SK-N-SH (cell line): Measurements from ENCODE around the gene CAPN7. TPM values are rescaled to one million over a fixed set of nuclear protein-coding genes. Genes with fewer than 3 reads are reported as not detected.

Experiments used
- CTCF ChIA-PET: fragments of 300-600, 350-600 bp; formaldehyde crosslinking; extraction: SDS; loops from one replicate; lab custom pipeline; 2021; lab: Yijun Ruan, JAX
- POLR2A ChIA-PET: fragments of 350-600 bp; sonication (Branson Sonifier 250); formaldehyde crosslinking; extraction: SDS; loops from one replicate; lab custom pipeline; 2020; ENCODE audit warnings: antibody characterized with exemption, inconsistent platforms; lab: Yijun Ruan, JAX
- DNase-seq: peaks from one replicate; pipeline ENCODE4 v3.0.0; 2012
- H2AFZ ChIP-seq: fragments of 200-600 bp; sonication (generic); 2 replicates; pipeline ENCODE4 v1.8.1; 2016; ENCODE audit warnings: antibody characterized with exemption, mild to moderate bottlenecking, low read depth
- H3F3A ChIP-seq: fragments of 200-600 bp; sonication (generic); replicated peaks from 2 replicates; pipeline ENCODE3; 2016; ENCODE audit warnings: antibody characterized with exemption, mild to moderate bottlenecking; ENCODE audit not compliant: insufficient read depth
- H3K27ac ChIP-seq, 2 experiments: fragments of 200-500 bp in 1 of 2; fragments of 200-600 bp in 1 of 2; sonication (Bioruptor generic) in 1 of 2; sonication (generic), shearing (Covaris generic) in 1 of 2; 2 replicates each; pipeline versions ENCODE4 v1.5.1 to v1.6.1; 2014 to 2016; ENCODE audit warnings: low read depth in 2 of 2, inconsistent platforms in 1 of 2, low read length in 1 of 2, mild to moderate bottlenecking in 1 of 2, mixed read lengths in 1 of 2
- H3K27me3 ChIP-seq: fragments of 200-600 bp; sonication (generic), shearing (Covaris generic); 2 replicates; pipeline ENCODE4 v1.6.1; 2016; ENCODE audit warnings: mixed run types; ENCODE audit not compliant: insufficient read depth
- H3K36me3 ChIP-seq, 2 experiments: fragments of 200-500 bp in 1 of 2; fragments of 200-600 bp in 1 of 2; sonication (Bioruptor generic) in 1 of 2; sonication (generic) in 1 of 2; replicated peaks in 1 of 2; 2 replicates each; pipeline versions ENCODE3 to v1.5.1; 2014 to 2016; ENCODE audit warnings: low read length in 1 of 2, mild to moderate bottlenecking in 1 of 2; ENCODE audit not compliant: insufficient read depth in 2 of 2, control insufficient read depth in 1 of 2
- H3K4me1 ChIP-seq, 2 experiments: fragments of 200-500 bp in 1 of 2; fragments of 200-600 bp in 1 of 2; sonication (Bioruptor generic) in 1 of 2; sonication (generic), shearing (Covaris generic) in 1 of 2; 2 replicates each; pipeline versions ENCODE4 v1.5.1 to v1.6.1; 2014 to 2016; ENCODE audit warnings: low read depth in 1 of 2, low read length in 1 of 2, mixed run types in 1 of 2; ENCODE audit not compliant: insufficient read depth in 2 of 2, control insufficient read depth in 1 of 2
- H3K4me2 ChIP-seq: fragments of 200-600 bp; sonication (generic), shearing (Covaris generic); 2 replicates; pipeline ENCODE4 v1.6.1; 2017; ENCODE audit warnings: mixed run types
- H3K4me3 ChIP-seq, 2 experiments: fragments of 200-500 bp in 1 of 2; fragments of 200-600 bp in 1 of 2; sonication (Bioruptor generic) in 1 of 2; sonication (generic), shearing (Covaris generic) in 1 of 2; 2 replicates each; pipeline versions ENCODE4 v1.5.1 to v1.8.1; 2014 to 2016; ENCODE audit warnings: low read depth in 2 of 2, inconsistent platforms in 1 of 2, low read length in 1 of 2, mild to moderate bottlenecking in 1 of 2, mixed read lengths in 1 of 2, moderate library complexity in 1 of 2
- H3K79me2 ChIP-seq: fragments of 200-600 bp; sonication (generic); 2 replicates; pipeline ENCODE4 v1.8.1; 2017; ENCODE audit warnings: mild to moderate bottlenecking; ENCODE audit not compliant: insufficient read depth
- H3K9ac ChIP-seq: fragments of 200-600 bp; sonication (generic); 2 replicates; pipeline ENCODE4 v1.6.1; 2017; ENCODE audit warnings: mixed run types
- H3K9me2 ChIP-seq: fragments of 200-600 bp; sonication (generic); 2 replicates; pipeline ENCODE4 v1.6.1; 2017; ENCODE audit warnings: mixed run types
- H3K9me3 ChIP-seq: fragments of 200-600 bp; sonication (generic); 2 replicates; pipeline ENCODE4 v1.6.1; 2017; ENCODE audit warnings: mixed run types, mild to moderate bottlenecking, moderate library complexity
- H4K20me1 ChIP-seq: fragments of 200-600 bp; sonication (generic); 2 replicates; pipeline ENCODE4 v1.6.1; 2017; ENCODE audit warnings: mild to moderate bottlenecking, mixed run types; ENCODE audit not compliant: insufficient read depth
- CHD2 ChIP-seq: fragments of 150-350 bp; IDR thresholded peaks from 2 replicates; pipeline ENCODE4 v1.6.1; 2018; ENCODE audit warnings: low read length; ENCODE audit not compliant: partially characterized antibody
- CTCF ChIP-seq: fragments of 200-600 bp; sonication (generic); IDR thresholded peaks from 2 replicates; pipeline ENCODE4 v1.6.1; 2017; ENCODE audit warnings: antibody characterized with exemption, mild to moderate bottlenecking, moderate library complexity
- FOXJ3 ChIP-seq: sonication (generic); formaldehyde crosslinking; IDR thresholded peaks from 2 replicates; pipeline ENCODE4 v1.5.1; 2020; ENCODE audit warnings: mild to moderate bottlenecking, missing genetic modification reagents
- FOXM1 ChIP-seq: IDR thresholded peaks from 2 replicates; pipeline ENCODE4 v1.4.0; 2012; ENCODE audit warnings: low read depth, mild to moderate bottlenecking
- GABPA ChIP-seq: IDR thresholded peaks from 2 replicates; pipeline ENCODE4 v1.4.0; 2012; ENCODE audit warnings: low read depth, mild to moderate bottlenecking
- JUND ChIP-seq: IDR thresholded peaks from 2 replicates; pipeline ENCODE4 v1.4.0; 2012
- MAX ChIP-seq: IDR thresholded peaks from 2 replicates; pipeline ENCODE4 v1.4.0; 2012; ENCODE audit warnings: low read depth
- MEF2A ChIP-seq: IDR thresholded peaks from 2 replicates; pipeline ENCODE4 v1.4.0; 2012; ENCODE audit warnings: low read depth, borderline replicate concordance
- MXI1 ChIP-seq: IDR thresholded peaks from 2 replicates; pipeline ENCODE4 v1.6.1; 2012; ENCODE audit warnings: mild to moderate bottlenecking, low read depth, low read length, improper control_type of control experiment
- NFIC ChIP-seq: IDR thresholded peaks from 2 replicates; pipeline ENCODE4 v1.4.0; 2012; ENCODE audit warnings: borderline replicate concordance
- PBX3 ChIP-seq: IDR thresholded peaks from 2 replicates; pipeline ENCODE4; 2012
- POLR2AphosphoS5 ChIP-seq: IDR thresholded peaks from 2 replicates; pipeline ENCODE4 v1.6.1; 2012; ENCODE audit warnings: low read depth, low read length
- RCOR1 ChIP-seq: fragments of 150-350 bp; IDR thresholded peaks from 2 replicates; pipeline ENCODE4 v1.6.1; 2017; ENCODE audit warnings: antibody characterized with exemption, low read length
- REST ChIP-seq: IDR thresholded peaks from 2 replicates; pipeline ENCODE4 v1.6.1; 2012; ENCODE audit warnings: mild to moderate bottlenecking, low read depth, low read length, moderate library complexity
- RXRA ChIP-seq: IDR thresholded peaks from 2 replicates; pipeline ENCODE4 v1.4.0; 2012; ENCODE audit warnings: low read depth, mild to moderate bottlenecking, borderline replicate concordance
- SMC3 ChIP-seq: IDR thresholded peaks from 2 replicates; pipeline ENCODE4 v1.6.1; 2012; ENCODE audit warnings: low read depth, low read length, improper control_type of control experiment
- TAF1 ChIP-seq: IDR thresholded peaks from 2 replicates; pipeline ENCODE4 v1.6.1; 2012; ENCODE audit warnings: low read depth, mild to moderate bottlenecking, low read length, moderate library complexity, borderline replicate concordance
- TCF12 ChIP-seq: IDR thresholded peaks from 2 replicates; pipeline ENCODE4 v1.4.0; 2012
- USF2 ChIP-seq: fragments of 150-350 bp; IDR thresholded peaks from 2 replicates; pipeline ENCODE4 v1.6.1; 2017; ENCODE audit warnings: antibody characterized with exemption, low read length, low read depth, borderline replicate concordance
- YY1 ChIP-seq: IDR thresholded peaks from 2 replicates; pipeline ENCODE4 v1.4.0; 2012; ENCODE audit warnings: low read depth, mild to moderate bottlenecking
- WGBS: methylation state at CpG from one replicate; pipeline ENCODE4 v1.1.6; 2017; ENCODE audit warnings: low lambda C conversion rate; 5-methylcytosine and 5-hydroxymethylcytosine counted together
- polyA plus RNA-seq, 3 experiments: library from polyadenylated mRNA; depleted of rRNA; stranded (reverse); fragments of >200 nt; gene quantifications; 2 replicates each; pipeline ENCODE4 v1.2.3, GENCODE V29; 2012

CAPN7 gene
- polyA plus RNA-seq, 1 of the 3 experiments (the other 2 are of a cell fraction): 7.3 TPM

GRCh38 chr3:15299036-15299435 lies 93.0 kb downstream of the CAPN7 start:
- no peaks in the 10 kb centered on the region for H3K9me2 ChIP-seq
- peaks cover 0 to 6% of the 10 kb centered on the region in 2 experiments; a peak in 1 of 4 replicates for H3K4me1 ChIP-seq
- no peak for DNase-seq
- H3K27me3 ChIP-seq: no peaks in the 10 kb centered on the region
- no peaks in the 10 kb centered on the region for H3K9me3 ChIP-seq
- peaks cover 5 to 14% of the 10 kb centered on the region in 2 experiments for H3K36me3 ChIP-seq
- H3K4me3 ChIP-seq: no peak overlapping the region
- 82% methylated on average over 3 of the region's 3 CpGs for WGBS
- TF ChIP-seq TCF12 (0 out of 2 replicates have a peak, but pooled peaks have one; percentile 13), NFIC (0 out of 2 replicates have a peak, but pooled peaks have one; percentile 35), YY1 (no peak)
- H3K79me2 ChIP-seq: no peaks in the 10 kb centered on the region
- no peaks in the 10 kb centered on the region for H3F3A ChIP-seq
- H3K9ac ChIP-seq: no peak overlapping the region
- H2AFZ ChIP-seq: no peak overlapping the region
- POLR2A ChIA-PET: no interaction called here
- CTCF ChIA-PET: interaction anchor here (1.0 to 1.4 kb wide), 2 partner anchors 32 to 96 kb away, joined by 3 to 6 read pairs; no protein-coding TSS in a partner anchor
- H3K4me2 ChIP-seq: no peak overlapping the region
- no peaks in the 10 kb centered on the region for H4K20me1 ChIP-seq
- no peak overlapping the region for H3K27ac ChIP-seq

GRCh38 chr3:15300323-15301078 lies 94.5 kb downstream of the CAPN7 start:
- H3K9ac ChIP-seq: no peak overlapping the region
- no peaks in the 10 kb centered on the region for H3K9me3 ChIP-seq
- peak overlapping the region in 1 of 2 experiments; percentile 60; a peak in 1 of 4 replicates for H3K27ac ChIP-seq
- WGBS: 70% methylated on average over 8 of the region's 8 CpGs
- H3K4me2 ChIP-seq: no peak overlapping the region
- no peaks in the 10 kb centered on the region for H4K20me1 ChIP-seq
- H2AFZ ChIP-seq: no peak overlapping the region; the same call in 1 of the 2 replicates
- no peaks in the 10 kb centered on the region for H3K9me2 ChIP-seq
- H3K79me2 ChIP-seq: no peaks in the 10 kb centered on the region
- peaks cover under 1 to 6% of the 10 kb centered on the region in 2 experiments; a peak in 2 of 4 replicates for H3K4me1 ChIP-seq
- no peak for DNase-seq
- no peaks in the 10 kb centered on the region for H3K27me3 ChIP-seq
- H3F3A ChIP-seq: no peaks in the 10 kb centered on the region
- ChIA-PET CTCF (interaction anchor here (1.0 to 1.4 kb wide), 2 partner anchors 33 kb away, joined by 4 to 6 read pairs; no protein-coding TSS in a partner anchor), POLR2A (no interaction called here)
- peaks cover 5 to 14% of the 10 kb centered on the region in 2 experiments for H3K36me3 ChIP-seq
- H3K4me3 ChIP-seq: no peak overlapping the region
- no peak for TF ChIP-seq YY1
- peak; percentile 37; the same call in 1 of the 2 replicates for TF ChIP-seq POLR2AphosphoS5
- no peak for TF ChIP-seq RCOR1
- TF ChIP-seq TAF1: no peak
- no peak for TF ChIP-seq CHD2
- TF ChIP-seq FOXJ3 (CRISPR knock-in tag): no peak
- TF ChIP-seq RXRA: peak; percentile 33; the same call in 1 of the 2 replicates
- peak; percentile 90 for TF ChIP-seq PBX3
- no peak for TF ChIP-seq USF2
- no peak for TF ChIP-seq MEF2A
- no peak for TF ChIP-seq CTCF
- no peak for TF ChIP-seq GABPA
- TF ChIP-seq MAX: no peak
- TF ChIP-seq FOXM1: no peak
- TF ChIP-seq JUND: peak; percentile 94
- TF ChIP-seq SMC3: no peak
- no peak for TF ChIP-seq MXI1
- TF ChIP-seq REST: no peak
